Parathyroid adenoma (tissue), 2 donors: ENCODE data around the gene TOB1.

Source experiments
- H2AFZ ChIP-seq: fragments of 300-600 bp; sonication (generic); one replicate; pipeline ENCODE4 v1.7.0; 2017; ENCODE audit warnings: antibody characterized with exemption, mild to moderate bottlenecking
- H3K27ac ChIP-seq: fragments of 300-600 bp; sonication (generic); one replicate; pipeline ENCODE4 v1.7.0; 2017
- H3K27me3 ChIP-seq: fragments of 300-600 bp; sonication (generic); one replicate; pipeline ENCODE4 v1.7.0; 2017; ENCODE audit warnings: low read length; ENCODE audit not compliant: control insufficient read depth, insufficient read depth
- H3K36me3 ChIP-seq: fragments of 300-600 bp; sonication (generic); one replicate; pipeline ENCODE4 v1.7.0; 2017; ENCODE audit warnings: low read length; ENCODE audit not compliant: control insufficient read depth, insufficient read depth
- H3K4me1 ChIP-seq: fragments of 300-600 bp; sonication (generic); one replicate; pipeline ENCODE4 v1.7.0; 2017; ENCODE audit warnings: control low read depth
- H3K4me2 ChIP-seq: fragments of 300-600 bp; sonication (generic); one replicate; pipeline ENCODE4 v1.7.0; 2017; ENCODE audit warnings: low read length
- H3K4me3 ChIP-seq: fragments of 300-600 bp; sonication (generic); one replicate; pipeline ENCODE4 v1.7.0; 2017; ENCODE audit warnings: low read depth, low read length
- H3K79me2 ChIP-seq: fragments of 300-600 bp; sonication (generic); one replicate; pipeline ENCODE4 v1.7.0; 2017; ENCODE audit warnings: control low read depth
- H3K9ac ChIP-seq: fragments of 300-600 bp; sonication (generic); one replicate; pipeline ENCODE4 v1.7.0; 2017; ENCODE audit warnings: mild to moderate bottlenecking
- H3K9me3 ChIP-seq: fragments of 300-600 bp; sonication (generic); one replicate; pipeline ENCODE4 v1.7.0; 2017; ENCODE audit warnings: low read length; ENCODE audit not compliant: control insufficient read depth
- CTCF ChIP-seq: fragments of 300-600 bp; sonication (generic); IDR thresholded peaks from one replicate; pipeline ENCODE4 v1.7.0; 2017; ENCODE audit warnings: antibody characterized with exemption, mild to moderate bottlenecking
- donor health status: primary hyperparathyroidism.

The TOB1 gene

GRCh38 chr17:50817838-50818237 is 48.3 kb downstream of the TOB1 start:
- Histone ChIP-seq H3K4me3 (no peak overlapping the region), H3K27ac (no peak overlapping the region), H3K36me3 (no peaks in the 10 kb centered on the region), H3K9ac (no peak overlapping the region), H3K9me3 (no peaks in the 10 kb centered on the region), H3K27me3 (no peaks in the 10 kb centered on the region), H3K4me2 (no peak overlapping the region), H3K4me1 (no peaks in the 10 kb centered on the region), H2AFZ (no peak overlapping the region), H3K79me2 (no peaks in the 10 kb centered on the region)
- TF ChIP-seq CTCF: no peak

- Histone ChIP-seq H3K4me3 (no peak overlapping the region), H3K36me3 (no peaks in the 10 kb centered on the region), H3K4me1 (no peaks in the 10 kb centered on the region)
These were observed 49.1 kb downstream of the TOB1 start for GRCh38 chr17:50816771-50817751.

GRCh38 chr17:50816271-50816670 is 49.9 kb downstream of the TOB1 start:
- Histone ChIP-seq H3K4me2 (no peak overlapping the region), H3K36me3 (no peaks in the 10 kb centered on the region), H2AFZ (no peak overlapping the region), H3K4me3 (no peak overlapping the region), H3K27ac (no peak overlapping the region), H3K79me2 (no peaks in the 10 kb centered on the region), H3K4me1 (no peaks in the 10 kb centered on the region), H3K9me3 (no peaks in the 10 kb centered on the region), H3K9ac (no peak overlapping the region), H3K27me3 (no peaks in the 10 kb centered on the region)
- no peak for TF ChIP-seq CTCF

More at GRCh38 chr17:50816771-50817751, 49.1 kb downstream of the TOB1 start:
- H3K4me2 ChIP-seq: peak overlapping the region; percentile 31
- no peaks in the 10 kb centered on the region for H3K79me2 ChIP-seq
- peak; percentile 83 for TF ChIP-seq CTCF
- no peak overlapping the region for H3K9ac ChIP-seq
- no peak overlapping the region for H3K27ac ChIP-seq
- peak overlapping the region; percentile 75 for H2AFZ ChIP-seq
- no peaks in the 10 kb centered on the region for H3K9me3 ChIP-seq
- H3K27me3 ChIP-seq: no peaks in the 10 kb centered on the region

- Histone ChIP-seq H3K4me1 (no peaks in the 10 kb centered on the region), H3K9me3 (no peaks in the 10 kb centered on the region), H3K9ac (no peak overlapping the region), H3K4me3 (no peak overlapping the region), H3K36me3 (no peaks in the 10 kb centered on the region), H3K27me3 (no peaks in the 10 kb centered on the region), H3K4me2 (no peak overlapping the region), H2AFZ (no peak overlapping the region), H3K79me2 (no peaks in the 10 kb centered on the region), H3K27ac (no peak overlapping the region)
- TF ChIP-seq CTCF: no peak
These were observed 50.8 kb downstream of the TOB1 start for GRCh38 chr17:50815400-50815799.
